Measurements from ENCODE around the gene PLPPR3. TPM values are rescaled to one million over a fixed set of nuclear protein-coding genes. Genes with fewer than 3 reads are reported as not detected.

PLPPR3 gene
- total RNA-seq, 1 experiment from 2014 or later, result not detected

- intact Hi-C loops (cut with micrococcal nuclease; ENCODE audit: unreplicated experiment), result no loop called here
- TF ChIP-seq CTCF (IDR thresholded peaks at IDR 0.05; ENCODE audit: unreplicated experiment), result no peak
- DNase-seq, result no peak
- Mint-ChIP-seq H3K27ac (ENCODE audit: unreplicated experiment) (no peak overlapping the region), H3K4me1 (ENCODE audit: low read depth, unreplicated experiment) (no peaks in the 10 kb centered on the region), H3K27me3 (ENCODE audit: unreplicated experiment) (no peaks in the 10 kb centered on the region), H3K4me3 (ENCODE audit: low read depth, unreplicated experiment) (no peak overlapping the region), H3K36me3 (ENCODE audit: insufficient read depth, unreplicated experiment) (peaks cover 19% of the 10 kb centered on the region), H3K9me3 (ENCODE audit: low read depth, unreplicated experiment) (no peaks in the 10 kb centered on the region)
- CTCF ChIA-PET, result interaction anchor here (0.6 kb wide), 2 partner anchors 92 to 198 kb away, joined by 3 to 5 read pairs; no protein-coding TSS in a partner anchor
- no TSS peak for BruUV-seq (replicated peaks)
These were observed 53.3 kb downstream of the PLPPR3 start for GRCh38 chr19:768424-768823.

GRCh38 chr19:765179-765738 is 56.5 kb downstream of the PLPPR3 start:
- no peak for TF ChIP-seq CTCF (IDR thresholded peaks at IDR 0.05; ENCODE audit: unreplicated experiment)
- no TSS peak for BruUV-seq (replicated peaks)
- CTCF ChIA-PET, result no interaction called here
- intact Hi-C loops (cut with micrococcal nuclease; ENCODE audit: unreplicated experiment), result no loop called here
- Mint-ChIP-seq H3K36me3 (ENCODE audit: insufficient read depth, unreplicated experiment) (peaks cover 29% of the 10 kb centered on the region), H3K9me3 (ENCODE audit: low read depth, unreplicated experiment) (no peaks in the 10 kb centered on the region), H3K4me1 (ENCODE audit: low read depth, unreplicated experiment) (no peaks in the 10 kb centered on the region), H3K27ac (ENCODE audit: unreplicated experiment) (peak overlapping the region; percentile 50), H3K4me3 (ENCODE audit: low read depth, unreplicated experiment) (no peak overlapping the region), H3K27me3 (ENCODE audit: unreplicated experiment) (no peaks in the 10 kb centered on the region)
- DNase-seq, result no peak

GRCh38 chr19:764301-764700 is 57.5 kb downstream of the PLPPR3 start:
- no peaks in the 10 kb centered on the region for H3K9me3 Mint-ChIP-seq (ENCODE audit: low read depth, unreplicated experiment)
- DNase-seq, result no peak
- H3K36me3 Mint-ChIP-seq (ENCODE audit: insufficient read depth, unreplicated experiment), result peaks cover 36% of the 10 kb centered on the region
- CTCF ChIA-PET, result no interaction called here
- no peaks in the 10 kb centered on the region for H3K27me3 Mint-ChIP-seq (ENCODE audit: unreplicated experiment)
- no peak overlapping the region for H3K4me3 Mint-ChIP-seq (ENCODE audit: low read depth, unreplicated experiment)
- no peaks in the 10 kb centered on the region for H3K4me1 Mint-ChIP-seq (ENCODE audit: low read depth, unreplicated experiment)
- intact Hi-C loops (cut with micrococcal nuclease; ENCODE audit: unreplicated experiment), result no loop called here
- no peak for TF ChIP-seq CTCF (IDR thresholded peaks at IDR 0.05; ENCODE audit: unreplicated experiment)
- BruUV-seq (replicated peaks), result no TSS peak
- no peak overlapping the region for H3K27ac Mint-ChIP-seq (ENCODE audit: unreplicated experiment)

GRCh38 chr19:763869-764268 is 57.9 kb downstream of the PLPPR3 start:
- Mint-ChIP-seq H3K9me3 (ENCODE audit: low read depth, unreplicated experiment) (no peaks in the 10 kb centered on the region), H3K4me3 (ENCODE audit: low read depth, unreplicated experiment) (no peak overlapping the region), H3K4me1 (ENCODE audit: low read depth, unreplicated experiment) (no peaks in the 10 kb centered on the region), H3K27me3 (ENCODE audit: unreplicated experiment) (no peaks in the 10 kb centered on the region), H3K36me3 (ENCODE audit: insufficient read depth, unreplicated experiment) (peaks cover 40% of the 10 kb centered on the region), H3K27ac (ENCODE audit: unreplicated experiment) (no peak overlapping the region)
- TSS peak; percentile 68 for BruUV-seq (replicated peaks)
- intact Hi-C loops (cut with micrococcal nuclease; ENCODE audit: unreplicated experiment), result no loop called here
- CTCF ChIA-PET, result no interaction called here
- TF ChIP-seq CTCF (IDR thresholded peaks at IDR 0.05; ENCODE audit: unreplicated experiment), result no peak
- DNase-seq, result no peak
